Activated naive CD8-positive, alpha-beta T cell treated with anti-CD3 and anti-CD28 coated beads, Interleukin-2, amount 50 U/mL, for 24 hours (primary cell): ENCODE results near the gene AARS1.
"Not testable (repeated sequence)": the region's sequence is repeated elsewhere in the genome, so short reads cannot be mapped to it uniquely, and the experiment has no call there.

Source experiments
- ATAC-seq: fragments of 150-1000 bp; cut with Tn5 transposase; one replicate; pipeline ENCODE4 v1.10.0; 2021
- DNase-seq: peaks from one replicate; pipeline ENCODE4 v3.0.0; 2021
- H3K27ac Mint-ChIP-seq: one replicate; pipeline ENCODE4 v1.8.0; 2021; ENCODE audit warnings: mild to moderate bottlenecking, mixed read lengths
- H3K27me3 Mint-ChIP-seq: one replicate; pipeline ENCODE4 v1.8.0; 2021; ENCODE audit warnings: mixed read lengths
- H3K36me3 Mint-ChIP-seq: one replicate; pipeline ENCODE4 v1.8.0; 2021; ENCODE audit warnings: low read depth, mixed read lengths
- H3K4me1 Mint-ChIP-seq: one replicate; pipeline ENCODE4 v1.8.0; 2021; ENCODE audit warnings: mixed read lengths
- H3K4me3 Mint-ChIP-seq: one replicate; pipeline ENCODE4 v1.8.0; 2021; ENCODE audit warnings: mild to moderate bottlenecking, moderate library complexity, mixed read lengths
- H3K9me3 Mint-ChIP-seq: one replicate; pipeline ENCODE4 v1.8.0; 2021; ENCODE audit warnings: mixed read lengths

AARS1 gene

GRCh38 chr16:70295634-70296033, 6.3 kb upstream of the AARS1 start:
- Mint-ChIP-seq H3K27me3 (no peaks in the 10 kb centered on the region), H3K4me1 (peaks cover 25% of the 10 kb centered on the region), H3K27ac (no peak overlapping the region), H3K36me3 (peaks cover 8% of the 10 kb centered on the region), H3K9me3 (no peaks in the 10 kb centered on the region), H3K4me3 (no peak overlapping the region)
- ATAC-seq: no peak
- DNase-seq: no peak

DNA sequence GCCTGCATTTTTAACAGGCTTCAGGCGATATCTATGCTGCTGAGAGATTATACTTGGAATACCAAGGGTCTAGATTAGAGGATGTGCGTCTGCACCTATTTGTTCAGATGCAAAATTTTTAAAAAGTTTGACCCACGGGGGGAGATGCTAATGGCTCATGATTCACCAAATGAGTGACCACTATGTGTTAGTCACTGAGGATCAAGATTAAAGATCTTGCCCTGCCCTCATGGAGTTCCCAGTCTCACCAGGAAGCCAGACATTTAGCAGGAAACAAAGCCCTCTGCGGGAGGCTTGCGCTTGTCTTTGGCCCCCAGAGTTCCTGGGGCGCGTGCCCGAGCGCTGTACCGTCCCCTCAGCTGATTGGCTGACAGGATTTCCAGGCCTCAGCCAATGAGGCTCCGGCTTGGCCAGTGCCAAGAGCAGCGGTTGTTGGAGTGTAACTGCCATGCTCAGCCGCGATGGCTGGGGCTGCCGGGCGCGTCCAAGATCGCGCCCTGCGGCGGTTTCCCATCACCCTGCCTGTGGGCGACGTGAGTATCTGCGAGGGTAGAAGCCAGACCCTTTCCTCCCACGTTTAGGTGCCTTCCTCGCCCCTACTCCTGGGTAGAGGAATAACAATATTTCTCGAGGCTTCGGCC, 5.2 kb upstream of the AARS1 start:
- Mint-ChIP-seq H3K4me3 (no peak overlapping the region), H3K36me3 (peaks cover 3% of the 10 kb centered on the region), H3K27me3 (no peaks in the 10 kb centered on the region), H3K9me3 (no peaks in the 10 kb centered on the region), H3K27ac (no peak overlapping the region), H3K4me1 (peaks cover 19% of the 10 kb centered on the region)
- no peak for DNase-seq
- ATAC-seq: no peak

- not testable (repeated sequence) for DNase-seq, H3K9me3 Mint-ChIP-seq, H3K4me3 Mint-ChIP-seq, H3K27ac Mint-ChIP-seq, H3K27me3 Mint-ChIP-seq, ATAC-seq
- H3K36me3 Mint-ChIP-seq: peaks cover 12% of the 10 kb centered on the region
- H3K4me1 Mint-ChIP-seq: peaks cover 23% of the 10 kb centered on the region
Observed at GRCh38 chr16:70292148-70292547, 2.8 kb upstream of the AARS1 start.

- H3K36me3 Mint-ChIP-seq: peaks cover 12% of the 10 kb centered on the region
- DNase-seq: no peak
- no peak overlapping the region for H3K4me3 Mint-ChIP-seq
- H3K27ac Mint-ChIP-seq: no peak overlapping the region
- ATAC-seq: no peak
- H3K4me1 Mint-ChIP-seq: peaks cover 28% of the 10 kb centered on the region
- peaks cover 2% of the 10 kb centered on the region for H3K27me3 Mint-ChIP-seq
- no peaks in the 10 kb centered on the region for H3K9me3 Mint-ChIP-seq
Observed at GRCh38 chr16:70290949-70291519, 1.7 kb upstream of the AARS1 start.

GRCh38 chr16:70287304-70287971, 1.9 kb downstream of the AARS1 start:
- not testable (repeated sequence) for H3K9me3 Mint-ChIP-seq, DNase-seq, ATAC-seq, H3K27me3 Mint-ChIP-seq
- Mint-ChIP-seq H3K4me3 (peak overlapping the region; percentile 98), H3K4me1 (peaks cover 48% of the 10 kb centered on the region), H3K36me3 (peaks cover 34% of the 10 kb centered on the region), H3K27ac (peak overlapping the region; percentile 59)

DNA sequence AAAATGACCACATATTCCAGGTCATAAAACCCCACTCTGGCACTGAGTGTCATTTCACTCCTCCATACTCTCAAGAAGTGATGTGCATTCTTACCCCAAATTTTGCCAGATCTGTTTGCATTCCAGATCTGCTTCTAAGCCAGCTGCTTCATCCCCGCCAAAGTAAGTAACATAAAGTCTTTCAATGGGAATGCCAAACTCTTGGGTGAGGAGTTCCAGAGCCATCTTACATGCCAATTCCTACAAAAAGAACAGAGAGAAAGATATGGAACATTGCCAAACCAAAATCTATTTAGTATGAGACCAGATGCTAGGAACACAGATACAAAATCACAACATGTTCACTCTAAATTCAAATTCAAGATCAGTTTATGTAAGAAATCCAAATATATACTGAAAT, 12.9 kb downstream of the AARS1 start:
- Mint-ChIP-seq H3K36me3 (peaks cover 59% of the 10 kb centered on the region), H3K27me3 (no peaks in the 10 kb centered on the region), H3K27ac (no peak overlapping the region), H3K4me3 (no peak overlapping the region), H3K9me3 (no peaks in the 10 kb centered on the region), H3K4me1 (peaks cover 2% of the 10 kb centered on the region)
- ATAC-seq (no peak), DNase-seq (no peak)

- Mint-ChIP-seq H3K27me3 (no peaks in the 10 kb centered on the region), H3K9me3 (no peaks in the 10 kb centered on the region), H3K4me1 (no peaks in the 10 kb centered on the region), H3K4me3 (no peak overlapping the region), H3K36me3 (peaks cover 60% of the 10 kb centered on the region), H3K27ac (no peak overlapping the region)
- ATAC-seq (no peak), DNase-seq (no peak)
Observed at GRCh38 chr16:70271696-70272095, 17.6 kb downstream of the AARS1 start.

- H3K4me3 Mint-ChIP-seq: no peak overlapping the region
- DNase-seq: no peak
- no peaks in the 10 kb centered on the region for H3K4me1 Mint-ChIP-seq
- no peaks in the 10 kb centered on the region for H3K9me3 Mint-ChIP-seq
- H3K27ac Mint-ChIP-seq: no peak overlapping the region
- no peaks in the 10 kb centered on the region for H3K27me3 Mint-ChIP-seq
- H3K36me3 Mint-ChIP-seq: peaks cover 61% of the 10 kb centered on the region
- ATAC-seq: no peak
Observed at GRCh38 chr16:70270176-70270575, 19.1 kb downstream of the AARS1 start.

DNA sequence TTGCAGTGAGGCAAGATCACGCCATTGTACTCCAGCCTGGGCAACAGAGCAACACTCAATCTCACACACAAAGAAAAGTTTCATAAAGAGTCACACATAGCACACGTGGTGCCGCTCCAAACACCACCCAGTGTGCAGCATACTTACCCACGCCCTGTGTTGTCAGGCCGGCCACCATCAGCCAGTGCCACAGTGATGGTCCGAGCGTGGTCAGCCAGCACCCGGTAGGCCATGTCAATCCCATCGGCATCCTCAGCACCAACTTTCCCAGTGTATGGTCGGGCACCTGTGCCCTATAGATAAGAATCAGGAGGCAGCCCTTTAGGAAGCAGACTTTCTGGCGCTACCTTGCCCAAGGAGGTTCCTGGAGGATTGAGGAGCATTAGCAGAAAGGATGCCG, 19.8 kb downstream of the AARS1 start:
- H3K27ac Mint-ChIP-seq: no peak overlapping the region
- H3K4me1 Mint-ChIP-seq: no peaks in the 10 kb centered on the region
- peaks cover 66% of the 10 kb centered on the region for H3K36me3 Mint-ChIP-seq
- ATAC-seq: no peak
- H3K9me3 Mint-ChIP-seq: no peaks in the 10 kb centered on the region
- H3K27me3 Mint-ChIP-seq: no peaks in the 10 kb centered on the region
- DNase-seq: no peak
- no peak overlapping the region for H3K4me3 Mint-ChIP-seq

DNA sequence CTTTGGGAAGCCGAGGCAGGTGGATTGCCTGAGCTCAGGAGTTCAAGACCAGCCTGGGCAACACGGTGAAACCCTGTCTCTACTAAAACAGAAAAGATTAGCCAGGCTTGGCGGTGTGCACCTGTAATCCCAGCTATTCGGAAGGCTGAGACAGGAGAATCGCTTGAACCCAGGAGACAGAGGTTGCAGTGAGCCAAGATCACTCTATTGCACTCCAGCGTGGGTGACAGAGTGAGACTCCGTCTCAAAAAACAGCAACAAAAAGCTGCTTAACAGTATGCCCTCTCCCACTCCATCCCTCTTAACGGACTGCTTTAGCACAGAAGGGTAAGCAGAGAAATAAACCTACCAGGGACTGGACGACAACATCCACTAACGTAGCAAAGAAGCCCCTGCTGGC, 21.4 kb downstream of the AARS1 start:
- H3K27me3 Mint-ChIP-seq, H3K4me3 Mint-ChIP-seq, H3K4me1 Mint-ChIP-seq, ATAC-seq, H3K27ac Mint-ChIP-seq, DNase-seq, H3K9me3 Mint-ChIP-seq: not testable (repeated sequence)
- peaks cover 67% of the 10 kb centered on the region for H3K36me3 Mint-ChIP-seq

DNA sequence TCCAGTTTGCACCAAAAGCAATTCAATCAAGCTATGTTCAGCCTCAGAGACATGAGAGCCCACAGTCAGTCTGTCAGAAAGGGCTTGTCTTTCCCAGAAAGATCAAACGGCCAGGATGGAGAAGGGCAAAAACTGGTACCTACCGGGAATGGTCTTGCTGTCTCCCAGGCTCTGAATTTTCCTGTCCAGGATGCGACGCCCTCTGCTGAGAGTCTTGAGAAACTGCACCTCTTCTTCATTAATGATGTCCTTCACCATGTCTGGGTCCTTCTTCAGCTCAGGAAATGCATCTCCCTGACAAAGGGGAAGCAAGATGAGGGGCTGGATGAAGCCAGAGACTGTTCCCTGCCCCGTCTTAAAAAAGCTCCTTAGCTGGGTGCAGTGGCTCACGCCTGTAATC, 21.8 kb downstream of the AARS1 start:
- Mint-ChIP-seq H3K36me3 (peaks cover 68% of the 10 kb centered on the region), H3K4me3 (no peak overlapping the region)
- no peak for ATAC-seq

DNA sequence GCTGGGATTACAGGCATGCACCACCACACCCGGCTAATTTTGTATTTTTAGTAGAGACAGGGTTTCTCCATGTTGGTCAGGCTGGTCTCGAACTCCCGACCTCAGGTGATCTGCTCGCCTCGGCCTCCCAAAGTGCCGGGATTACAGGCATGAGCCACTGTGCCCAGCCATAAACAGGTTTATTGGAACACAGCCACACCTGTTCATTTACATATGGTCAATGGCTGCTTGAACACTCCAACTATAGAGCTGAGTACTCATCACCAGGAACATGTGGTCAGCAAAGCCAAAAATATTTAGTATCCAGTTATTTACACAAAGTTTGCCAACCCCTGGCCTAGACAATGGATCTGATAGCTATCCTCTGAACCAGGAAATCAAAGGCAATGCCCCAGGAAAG, 29.4 kb downstream of the AARS1 start:
- not testable (repeated sequence) for ATAC-seq, DNase-seq, H3K9me3 Mint-ChIP-seq, H3K27me3 Mint-ChIP-seq, H3K4me1 Mint-ChIP-seq, H3K4me3 Mint-ChIP-seq, H3K27ac Mint-ChIP-seq
- peaks cover 69% of the 10 kb centered on the region for H3K36me3 Mint-ChIP-seq

More for the DNA sequence above, 21.8 kb downstream of the AARS1 start:
- Mint-ChIP-seq H3K4me1 (no peaks in the 10 kb centered on the region), H3K27ac (no peak overlapping the region), H3K27me3 (no peaks in the 10 kb centered on the region), H3K9me3 (no peaks in the 10 kb centered on the region)
- DNase-seq: no peak

GRCh38 chr16:70258946-70259345, 30.4 kb downstream of the AARS1 start:
- H3K9me3 Mint-ChIP-seq: no peaks in the 10 kb centered on the region
- H3K4me3 Mint-ChIP-seq: no peak overlapping the region
- H3K27me3 Mint-ChIP-seq: no peaks in the 10 kb centered on the region
- DNase-seq (no peak), ATAC-seq (no peak)
- no peak overlapping the region for H3K27ac Mint-ChIP-seq
- H3K36me3 Mint-ChIP-seq: peaks cover 61% of the 10 kb centered on the region
- H3K4me1 Mint-ChIP-seq: no peaks in the 10 kb centered on the region

- H3K27me3 Mint-ChIP-seq: no peaks in the 10 kb centered on the region
- no peaks in the 10 kb centered on the region for H3K9me3 Mint-ChIP-seq
- no peak overlapping the region for H3K27ac Mint-ChIP-seq
- H3K4me3 Mint-ChIP-seq: no peak overlapping the region
- H3K4me1 Mint-ChIP-seq: no peaks in the 10 kb centered on the region
- peaks cover 61% of the 10 kb centered on the region for H3K36me3 Mint-ChIP-seq
- DNase-seq (no peak), ATAC-seq (no peak)
Observed at GRCh38 chr16:70258065-70258464, 31.2 kb downstream of the AARS1 start.

- Mint-ChIP-seq H3K36me3 (peaks cover 61% of the 10 kb centered on the region), H3K4me3 (no peak overlapping the region), H3K9me3 (no peaks in the 10 kb centered on the region), H3K27ac (no peak overlapping the region), H3K27me3 (no peaks in the 10 kb centered on the region), H3K4me1 (peaks cover under 1% of the 10 kb centered on the region)
- DNase-seq (no peak), ATAC-seq (no peak)
Observed at GRCh38 chr16:70257391-70257790, 31.9 kb downstream of the AARS1 start.
